HG02588 (cell line): Measurements from ENCODE around the gene SEZ6.

Experiments used
- ATAC-seq: cut with Tn5 transposase; IDR thresholded peaks from one replicate; pipeline ENCODE4 v1.9.1; 2021; ENCODE audit warnings: mild to moderate bottlenecking, moderate library complexity; ENCODE audit not compliant: unreplicated experiment

SEZ6 gene

DNA sequence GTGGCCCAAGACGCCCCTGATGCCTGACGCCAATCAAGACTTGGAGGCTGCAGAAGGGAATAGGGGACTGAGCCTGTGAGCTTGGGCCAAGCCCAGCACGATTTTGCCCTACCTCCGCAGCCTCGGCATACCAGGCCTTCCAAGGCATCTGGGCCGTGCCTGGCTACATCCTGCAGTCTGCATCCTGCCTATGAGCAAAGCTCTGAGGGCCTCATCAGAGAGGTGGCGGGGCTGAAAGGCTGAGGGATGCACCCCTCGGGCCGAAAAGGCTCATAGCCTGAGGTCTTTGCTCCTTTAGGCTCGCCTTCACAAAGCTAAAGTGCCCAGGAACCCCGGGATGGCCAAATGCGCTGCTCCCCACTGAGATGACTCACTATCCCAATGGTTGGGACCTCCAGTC, 2.5 kb downstream of the SEZ6 start:
- ATAC-seq = no peak

DNA sequence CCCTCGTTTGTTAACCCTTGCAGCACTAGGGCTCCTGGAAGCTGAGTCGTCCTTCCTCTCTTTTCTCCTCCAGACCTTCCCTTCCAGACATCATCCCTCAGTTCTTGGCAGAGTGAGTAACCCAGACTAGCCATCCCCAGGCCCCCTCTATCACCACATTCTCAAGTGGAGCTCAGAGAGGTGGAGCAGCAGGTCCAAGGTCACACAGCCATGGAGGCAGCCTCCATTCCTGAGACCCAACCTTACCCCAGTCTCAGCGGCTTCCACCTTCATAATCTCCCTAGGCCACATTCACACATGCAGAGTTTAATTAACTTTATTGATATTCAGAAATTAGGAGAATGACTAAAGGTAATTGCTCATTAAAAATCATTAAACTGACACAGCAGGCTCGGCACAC, 3.0 kb downstream of the SEZ6 start:
- no peak for ATAC-seq

DNA sequence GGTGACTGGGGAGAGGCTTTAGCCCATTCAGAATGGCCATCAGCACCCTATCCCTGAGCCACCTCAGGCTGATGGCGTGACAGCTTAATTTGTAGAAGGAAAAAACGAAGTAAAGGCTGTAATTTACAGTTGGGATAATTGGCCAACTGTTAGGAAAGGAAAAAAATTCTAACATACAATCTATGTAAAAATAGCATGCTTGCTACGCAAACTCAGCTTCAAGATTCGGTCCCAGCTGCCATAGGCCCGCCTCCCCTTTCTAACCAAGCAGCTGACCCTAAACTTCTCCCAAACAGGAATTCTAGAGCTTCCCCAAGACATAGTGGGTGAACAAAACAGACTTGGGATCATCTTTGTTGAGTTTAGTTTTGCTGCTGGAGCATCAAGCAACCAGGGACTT, 4.9 kb downstream of the SEZ6 start:
- no peak for ATAC-seq

DNA sequence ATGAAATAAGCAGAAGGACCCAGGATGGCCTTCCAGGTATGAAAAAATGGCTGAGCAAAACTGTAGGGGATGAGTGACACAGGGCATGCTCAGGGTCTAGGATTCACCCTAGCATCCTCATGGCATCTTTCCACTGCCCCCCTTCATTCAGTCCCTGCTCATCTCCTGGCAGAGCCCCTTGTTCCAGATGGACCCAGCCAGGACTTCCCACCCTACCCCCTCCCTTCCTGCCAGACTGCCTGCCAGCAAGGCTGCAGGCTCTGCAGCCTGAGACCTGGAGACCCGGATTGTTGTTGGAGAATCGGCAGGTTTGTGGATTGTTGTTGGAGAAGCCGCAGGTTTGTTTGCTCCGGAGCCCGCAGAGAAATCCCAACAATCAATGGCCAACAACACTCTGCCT, 6.6 kb downstream of the SEZ6 start:
- no peak for ATAC-seq

DNA sequence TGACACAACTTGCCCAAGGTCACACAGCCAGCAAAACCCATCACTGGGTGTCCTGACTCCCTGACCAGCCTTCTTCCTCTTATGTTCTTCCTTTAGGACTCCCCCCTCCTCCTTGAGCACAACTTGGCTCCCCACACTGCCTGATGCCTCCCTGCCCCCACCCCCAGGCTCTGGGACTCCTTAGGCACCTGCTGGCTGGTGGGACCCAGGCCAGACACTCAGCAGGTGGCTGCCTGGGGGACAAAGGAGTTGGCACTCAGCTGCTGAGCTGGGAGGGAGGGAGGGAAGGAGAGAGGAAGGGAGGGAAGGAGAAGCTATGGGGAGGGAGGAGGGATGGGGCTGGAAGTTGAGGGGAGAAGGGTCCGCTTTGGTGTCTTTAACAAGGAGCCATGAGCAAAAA, 8.0 kb downstream of the SEZ6 start:
- ATAC-seq = no peak

- no peak for ATAC-seq
Observed at GRCh38 chr17:28996554-28997096, 9.2 kb downstream of the SEZ6 start.

- ATAC-seq = no peak
Observed at GRCh38 chr17:28993645-28994426, 12.0 kb downstream of the SEZ6 start.

DNA sequence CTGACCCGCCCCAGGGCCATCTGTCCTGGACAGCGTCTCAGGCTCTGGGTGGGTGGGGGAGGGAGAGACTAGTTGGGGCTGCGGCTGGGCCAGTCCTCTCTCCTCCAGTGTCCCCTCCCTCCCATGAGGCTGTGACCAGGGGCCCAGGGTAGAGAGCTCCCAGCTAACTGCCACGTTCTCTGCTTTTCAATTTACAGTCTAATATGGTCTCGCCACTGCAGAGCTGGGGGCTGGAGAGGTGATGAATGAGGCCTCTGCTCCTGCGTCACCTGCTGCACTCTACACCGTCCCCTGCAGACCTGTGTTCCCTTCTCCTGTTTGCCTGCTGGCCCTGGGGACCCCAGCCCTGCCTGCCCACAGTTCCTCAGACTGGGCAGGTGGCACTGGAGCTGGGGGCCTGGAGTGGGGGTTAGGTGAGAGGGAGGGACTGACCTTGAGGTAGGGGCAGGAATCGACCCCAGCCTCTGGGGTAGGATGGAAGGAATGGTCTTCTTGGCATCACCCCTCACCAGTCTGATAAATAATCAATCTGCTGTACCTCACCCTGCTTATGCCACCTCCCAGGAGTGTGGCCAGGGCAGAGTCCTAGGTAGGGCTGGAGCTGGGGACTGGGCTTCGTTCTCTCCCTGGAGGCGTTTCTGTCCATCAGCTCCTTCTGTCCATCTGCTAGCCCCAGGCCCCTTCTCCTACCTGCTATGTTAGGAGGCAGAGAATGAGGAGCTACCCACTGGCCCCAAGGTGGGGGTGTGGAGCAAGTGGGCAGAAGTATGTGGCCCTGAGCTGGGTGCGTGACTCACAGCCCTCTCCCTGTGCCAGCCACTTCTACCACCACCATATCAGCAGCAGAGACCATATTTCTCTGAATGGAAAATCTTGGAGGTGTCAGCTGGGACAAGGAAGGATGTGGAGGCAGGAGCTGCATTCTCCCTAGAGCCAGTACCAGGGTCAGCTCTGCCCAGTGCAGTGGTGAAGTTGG, 12.9 kb downstream of the SEZ6 start:
- no peak for ATAC-seq

DNA sequence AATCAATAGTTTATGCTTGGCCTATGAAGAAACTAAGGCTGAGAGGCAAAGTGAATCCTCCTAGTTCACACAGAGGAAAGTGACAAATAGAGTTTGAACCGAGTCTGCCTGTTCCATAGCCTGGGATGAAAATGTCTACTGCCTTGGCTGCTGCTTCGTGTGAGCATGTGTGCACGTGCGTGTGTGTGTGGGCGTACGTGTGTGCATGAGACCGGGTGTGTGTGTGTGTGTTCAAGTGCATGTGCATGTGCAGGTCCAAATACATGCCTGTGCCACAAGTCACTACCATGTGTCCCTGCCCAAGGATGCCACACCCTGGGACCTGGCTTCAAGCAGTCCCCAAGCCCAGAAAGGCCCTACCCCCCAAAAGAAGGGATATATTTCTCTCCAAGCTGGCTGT, 13.6 kb downstream of the SEZ6 start:
- ATAC-seq = no peak

DNA sequence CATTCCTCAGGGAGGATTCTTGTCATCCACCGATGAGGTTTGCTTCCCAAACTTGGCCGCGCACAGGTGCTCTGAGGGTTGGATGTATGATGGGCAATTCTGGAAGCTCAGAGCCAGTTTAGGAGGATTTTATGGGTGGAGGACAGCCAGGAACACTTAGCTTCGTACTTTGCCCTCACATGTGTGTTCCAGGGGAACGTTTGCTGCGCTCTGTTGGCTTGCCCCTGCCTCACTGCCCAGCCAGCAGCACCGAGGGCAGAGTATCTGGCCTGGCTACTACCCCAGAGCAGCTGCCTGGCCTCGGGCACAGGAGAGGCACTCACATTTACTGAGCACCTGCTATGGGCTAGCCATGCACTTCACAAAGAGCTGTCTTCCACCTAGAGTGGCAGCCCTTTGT, 14.1 kb downstream of the SEZ6 start:
- ATAC-seq = no peak

DNA sequence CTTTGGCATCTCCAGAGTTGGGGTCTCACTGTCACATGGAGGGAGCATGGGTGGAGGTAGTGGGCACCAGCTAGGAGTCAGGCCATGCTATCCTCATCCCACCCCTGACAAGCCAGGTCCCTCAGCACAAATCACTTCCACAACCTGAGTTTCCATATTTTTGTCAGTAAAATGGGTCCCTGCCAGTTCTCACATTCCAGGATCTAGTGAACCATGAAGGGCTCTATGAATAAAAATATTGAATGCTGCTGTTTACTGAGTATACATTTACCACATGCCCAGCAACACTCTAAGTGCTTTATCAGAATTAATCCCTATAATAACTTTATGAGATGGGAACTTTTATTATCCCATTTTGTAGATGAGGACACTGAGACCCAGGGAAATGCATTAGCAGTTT, 16.8 kb downstream of the SEZ6 start:
- no peak for ATAC-seq

DNA sequence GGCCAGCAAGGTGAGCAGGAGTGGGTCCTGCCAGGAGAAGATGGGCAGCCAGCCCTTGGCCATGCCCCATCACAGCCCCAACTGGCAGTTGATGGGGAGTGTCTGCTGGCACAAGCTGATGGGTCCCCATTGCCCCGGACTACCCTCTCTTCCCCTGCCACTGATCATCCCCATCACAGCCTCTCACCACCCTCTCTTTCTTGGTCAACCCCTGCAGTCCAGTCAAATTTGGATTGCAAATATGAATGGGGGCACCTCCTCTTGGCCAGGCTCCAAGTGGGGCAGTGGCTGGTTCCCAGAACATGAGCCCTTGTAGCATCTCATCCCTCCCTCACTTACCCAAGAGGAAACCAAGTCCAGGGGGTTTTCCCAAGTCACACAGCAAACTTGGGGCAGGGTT, 17.4 kb downstream of the SEZ6 start:
- no peak for ATAC-seq

DNA sequence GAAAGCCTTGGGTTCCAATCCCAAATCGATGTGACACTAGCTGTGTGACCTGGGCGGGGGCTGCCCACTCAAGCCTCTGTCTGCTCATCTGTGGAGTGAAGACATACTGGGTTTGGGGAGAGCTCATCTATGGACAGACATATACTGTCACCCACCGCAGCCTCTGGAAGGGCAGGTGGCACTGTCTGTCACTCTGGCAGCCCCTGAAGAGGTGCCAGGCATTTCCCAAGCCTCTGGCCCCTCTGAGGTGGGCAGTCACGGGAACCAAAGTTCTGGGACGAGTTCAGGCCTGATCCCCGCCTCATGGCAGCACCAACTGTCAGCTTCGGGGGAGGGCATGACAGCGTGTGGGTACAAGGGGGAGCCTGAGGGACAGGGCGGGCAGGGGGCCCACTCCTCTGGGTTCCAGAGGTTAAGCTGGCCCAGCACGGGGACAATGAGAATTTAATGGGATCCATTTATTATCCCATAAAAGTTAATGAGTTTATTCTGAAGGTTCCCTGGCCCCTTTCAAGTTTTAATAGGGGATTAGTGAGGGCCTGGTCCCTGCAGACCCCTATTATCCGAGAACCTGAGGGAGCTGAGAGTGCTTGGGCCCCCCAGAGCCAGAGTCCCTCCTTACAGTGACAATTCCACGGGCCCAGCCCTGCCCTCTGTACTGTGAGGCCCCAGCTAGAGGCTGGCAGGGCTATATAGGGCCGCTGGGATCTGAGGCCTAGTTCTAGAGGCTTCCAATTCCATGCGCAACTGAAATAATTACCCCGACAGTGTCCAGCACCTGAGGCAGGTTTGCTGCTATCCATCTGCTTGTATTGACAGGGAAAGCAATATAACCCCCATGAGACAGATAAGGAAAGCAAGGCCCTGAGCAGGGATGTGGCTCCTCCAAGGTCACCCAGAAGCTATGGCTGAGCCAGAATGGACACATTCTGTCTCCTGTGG, 18.8 kb downstream of the SEZ6 start:
- ATAC-seq = no peak

DNA sequence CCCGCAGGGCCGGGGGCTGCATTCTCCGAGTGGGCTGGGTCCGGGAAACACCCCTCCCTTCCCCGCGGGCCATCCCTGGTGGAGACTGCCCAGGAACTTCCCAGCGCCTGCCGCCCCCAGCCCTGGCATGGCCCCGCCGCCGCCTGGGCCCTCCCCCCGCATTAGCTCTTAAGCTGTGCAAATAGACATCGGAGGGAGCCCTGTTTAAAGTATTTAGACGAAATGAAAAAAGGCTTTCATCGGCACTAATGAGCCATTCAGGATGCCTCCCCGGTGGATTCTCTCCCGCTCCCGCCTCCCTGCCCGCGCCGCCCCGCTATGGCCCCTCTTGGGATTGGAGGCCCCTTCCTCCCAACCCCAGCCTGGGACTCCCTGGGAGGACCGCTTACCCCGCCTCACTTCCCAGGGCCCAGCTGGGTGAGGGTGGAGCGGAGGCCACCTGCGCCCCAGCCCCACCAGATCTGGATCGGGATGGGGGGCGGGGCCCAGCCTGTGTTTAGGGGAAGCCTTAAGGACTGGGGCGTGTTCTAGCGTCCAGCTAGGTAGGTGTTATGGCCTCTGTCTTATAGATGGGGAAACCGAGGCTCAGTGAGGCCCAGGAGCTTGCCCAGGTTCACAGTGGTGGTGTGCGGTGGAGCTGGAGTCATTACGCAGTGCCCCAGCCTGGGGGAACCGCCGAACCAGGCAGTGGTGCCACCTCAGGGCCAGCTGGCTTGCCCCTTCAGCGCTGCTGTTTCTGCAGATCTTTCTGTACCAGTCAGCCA, 19.7 kb downstream of the SEZ6 start:
- no peak for ATAC-seq

- ATAC-seq = no peak
Observed at GRCh38 chr17:28983286-28984230, 22.3 kb downstream of the SEZ6 start.

DNA sequence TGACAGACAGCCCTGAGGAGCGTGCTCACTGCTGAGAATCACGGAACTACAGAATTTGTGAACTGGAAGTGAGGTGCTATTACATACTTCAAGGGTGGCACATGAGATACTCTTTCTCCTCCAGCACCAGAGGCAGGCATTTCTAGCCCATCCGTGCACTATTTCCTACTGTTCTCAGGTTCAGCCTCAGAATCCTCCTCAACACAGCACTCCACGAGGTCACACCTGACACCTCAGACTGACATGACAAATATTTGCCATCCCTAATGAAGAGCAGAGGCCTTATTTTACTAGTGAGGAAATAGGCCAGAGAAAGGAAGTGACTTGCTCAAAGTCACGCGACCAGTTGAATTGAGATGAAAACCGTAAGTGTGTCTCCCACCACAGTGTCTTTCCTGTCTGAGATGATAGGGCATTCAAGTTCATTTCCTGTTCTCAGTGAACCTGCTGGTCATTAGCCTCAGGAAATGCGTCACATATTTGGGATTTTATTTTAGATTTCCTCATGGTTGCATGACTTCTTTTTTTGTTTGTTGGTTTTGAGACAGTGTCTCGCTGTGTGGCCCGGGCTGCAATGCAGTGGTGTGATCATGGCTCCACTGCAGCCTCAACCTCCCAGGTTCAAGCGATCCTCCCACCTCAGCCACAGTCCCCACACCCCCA, 23.6 kb downstream of the SEZ6 start:
- ATAC-seq = no peak

GRCh38 chr17:28978356-28978964, 27.4 kb downstream of the SEZ6 start:
- ATAC-seq = no peak
